ENCODE results near the gene CDC42BPA.

DNA sequence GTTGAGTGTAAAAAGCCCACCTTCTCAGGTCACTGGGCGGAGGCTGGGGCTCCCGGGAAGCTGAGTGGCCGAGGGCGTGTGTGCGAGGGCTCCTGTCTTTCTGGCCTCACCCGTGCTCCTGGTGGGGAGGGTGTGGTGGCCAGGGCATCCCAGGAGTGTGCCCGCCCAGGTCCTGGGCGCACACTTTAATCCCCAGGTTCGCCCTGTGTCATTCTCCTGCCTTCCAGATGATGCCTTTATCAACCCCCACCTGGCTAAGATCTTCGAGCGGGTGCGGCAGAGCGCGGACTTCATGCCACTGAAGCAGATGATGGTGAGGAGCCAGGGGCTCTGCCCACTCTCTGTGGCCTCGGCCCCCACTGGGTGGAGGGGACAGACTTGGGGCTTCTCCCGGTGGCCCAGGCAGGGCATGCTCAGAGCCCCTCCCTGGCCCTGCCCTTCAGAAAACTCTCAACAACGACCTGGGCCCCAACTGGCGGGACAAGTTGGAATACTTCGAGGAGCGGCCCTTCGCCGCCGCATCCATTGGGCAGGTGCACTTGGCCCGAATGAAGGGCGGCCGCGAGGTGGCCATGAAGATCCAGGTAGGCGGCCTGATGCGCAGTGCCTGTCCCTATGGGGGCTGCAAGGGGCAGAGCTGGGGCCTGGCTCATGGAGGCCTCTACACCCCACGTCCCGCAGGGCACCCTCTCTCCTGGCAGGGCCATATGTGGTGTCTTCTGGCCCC lies 335.7 kb downstream of the CDC42BPA start:
- TF ChIP-seq, protein P1, sequence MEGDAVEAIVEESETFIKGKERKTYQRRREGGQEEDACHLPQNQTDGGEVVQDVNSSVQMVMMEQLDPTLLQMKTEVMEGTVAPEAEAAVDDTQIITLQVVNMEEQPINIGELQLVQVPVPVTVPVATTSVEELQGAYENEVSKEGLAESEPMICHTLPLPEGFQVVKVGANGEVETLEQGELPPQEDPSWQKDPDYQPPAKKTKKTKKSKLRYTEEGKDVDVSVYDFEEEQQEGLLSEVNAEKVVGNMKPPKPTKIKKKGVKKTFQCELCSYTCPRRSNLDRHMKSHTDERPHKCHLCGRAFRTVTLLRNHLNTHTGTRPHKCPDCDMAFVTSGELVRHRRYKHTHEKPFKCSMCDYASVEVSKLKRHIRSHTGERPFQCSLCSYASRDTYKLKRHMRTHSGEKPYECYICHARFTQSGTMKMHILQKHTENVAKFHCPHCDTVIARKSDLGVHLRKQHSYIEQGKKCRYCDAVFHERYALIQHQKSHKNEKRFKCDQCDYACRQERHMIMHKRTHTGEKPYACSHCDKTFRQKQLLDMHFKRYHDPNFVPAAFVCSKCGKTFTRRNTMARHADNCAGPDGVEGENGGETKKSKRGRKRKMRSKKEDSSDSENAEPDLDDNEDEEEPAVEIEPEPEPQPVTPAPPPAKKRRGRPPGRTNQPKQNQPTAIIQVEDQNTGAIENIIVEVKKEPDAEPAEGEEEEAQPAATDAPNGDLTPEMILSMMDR (conservative IDR thresholded peaks at IDR 0.05 in 1 of 2, IDR thresholded peaks at IDR 0.05 in 1 of 2; ENCODE audit: low read depth in 1 of 2, low read length in 2 of 2): no peak
- TF ChIP-seq EZH2 (IDR thresholded peaks at IDR 0.05; ENCODE audit: low read length, missing control alignments): no peak
